Ishikawa (cell line): ENCODE data around the gene APBA1.

ENCODE experiments used
- CEBPB ChIP-seq: IDR thresholded peaks from 2 replicates; pipeline ENCODE4 v1.6.1; 2012
- CREB1 ChIP-seq: IDR thresholded peaks from 2 replicates; pipeline ENCODE4 v1.6.1; 2012; ENCODE audit warnings: low read depth
- EGR1 ChIP-seq: IDR thresholded peaks from 2 replicates; pipeline ENCODE4 v1.6.1; 2012
- EP300 ChIP-seq: IDR thresholded peaks from 2 replicates; pipeline ENCODE4 v1.6.1; 2012; ENCODE audit warnings: borderline replicate concordance
- FOXM1 ChIP-seq: IDR thresholded peaks from 2 replicates; pipeline ENCODE4 v1.6.1; 2012; ENCODE audit warnings: low read depth, borderline replicate concordance
- NFIC ChIP-seq: IDR thresholded peaks from 2 replicates; pipeline ENCODE4 v1.6.1; 2012
- RAD21 ChIP-seq: IDR thresholded peaks from 2 replicates; pipeline ENCODE4 v1.6.1; 2012; ENCODE audit warnings: low read depth
- TCF12 ChIP-seq: IDR thresholded peaks from 2 replicates; pipeline ENCODE4 v1.6.1; 2012; ENCODE audit warnings: low read depth
- TEAD4 ChIP-seq: IDR thresholded peaks from 2 replicates; pipeline ENCODE4 v1.6.1; 2012
- YY1 ChIP-seq: IDR thresholded peaks from 2 replicates; pipeline ENCODE4 v1.6.1; 2012; ENCODE audit warnings: low read depth
- ZBTB7A ChIP-seq: IDR thresholded peaks from 2 replicates; pipeline ENCODE4 v1.6.1; 2012; ENCODE audit warnings: low read depth
- TF ChIP-seq, protein P1 (sequence below): IDR thresholded peaks from 2 replicates; pipeline ENCODE4 v1.6.1; 2012
- TF ChIP-seq, protein P2 (sequence below): IDR thresholded peaks from 2 replicates; pipeline ENCODE4 v1.6.1; 2012
- TF ChIP-seq, protein P3 (sequence below): IDR thresholded peaks from 2 replicates; pipeline ENCODE4 v1.6.1; 2012; ENCODE audit warnings: low read depth, mild to moderate bottlenecking

DNA sequence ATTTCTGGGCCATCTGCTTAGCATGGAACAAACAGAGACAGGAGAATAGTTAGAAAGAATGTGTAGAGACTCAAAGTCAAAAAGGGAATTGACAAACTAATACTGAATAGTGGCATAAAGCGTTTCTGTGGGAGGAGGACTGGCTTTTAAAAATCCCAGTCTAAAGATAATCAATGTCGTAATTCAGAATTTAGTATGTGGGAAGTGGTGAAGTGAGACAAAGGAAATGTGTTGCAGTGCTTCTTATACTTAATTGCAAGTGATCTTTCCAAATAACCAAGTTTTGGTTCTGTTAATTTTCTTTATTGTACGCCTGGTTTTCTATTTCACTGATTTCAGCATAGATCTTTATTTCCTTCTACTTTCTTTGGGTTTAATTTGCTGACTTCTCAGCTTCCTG, 214.0 kb downstream of the APBA1 start:
- TF ChIP-seq NFIC (no peak), EP300 (no peak), CREB1 (no peak), EGR1 (no peak), RAD21 (no peak), FOXM1 (no peak), YY1 (no peak), CEBPB (no peak), TEAD4 (no peak), ZBTB7A (no peak), TCF12 (no peak)
- TF ChIP-seq, protein P1, sequence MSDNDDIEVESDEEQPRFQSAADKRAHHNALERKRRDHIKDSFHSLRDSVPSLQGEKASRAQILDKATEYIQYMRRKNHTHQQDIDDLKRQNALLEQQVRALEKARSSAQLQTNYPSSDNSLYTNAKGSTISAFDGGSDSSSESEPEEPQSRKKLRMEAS = no peak
- TF ChIP-seq, protein P2, sequence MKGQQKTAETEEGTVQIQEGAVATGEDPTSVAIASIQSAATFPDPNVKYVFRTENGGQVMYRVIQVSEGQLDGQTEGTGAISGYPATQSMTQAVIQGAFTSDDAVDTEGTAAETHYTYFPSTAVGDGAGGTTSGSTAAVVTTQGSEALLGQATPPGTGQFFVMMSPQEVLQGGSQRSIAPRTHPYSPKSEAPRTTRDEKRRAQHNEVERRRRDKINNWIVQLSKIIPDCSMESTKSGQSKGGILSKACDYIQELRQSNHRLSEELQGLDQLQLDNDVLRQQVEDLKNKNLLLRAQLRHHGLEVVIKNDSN = no peak
- TF ChIP-seq, protein P3, sequence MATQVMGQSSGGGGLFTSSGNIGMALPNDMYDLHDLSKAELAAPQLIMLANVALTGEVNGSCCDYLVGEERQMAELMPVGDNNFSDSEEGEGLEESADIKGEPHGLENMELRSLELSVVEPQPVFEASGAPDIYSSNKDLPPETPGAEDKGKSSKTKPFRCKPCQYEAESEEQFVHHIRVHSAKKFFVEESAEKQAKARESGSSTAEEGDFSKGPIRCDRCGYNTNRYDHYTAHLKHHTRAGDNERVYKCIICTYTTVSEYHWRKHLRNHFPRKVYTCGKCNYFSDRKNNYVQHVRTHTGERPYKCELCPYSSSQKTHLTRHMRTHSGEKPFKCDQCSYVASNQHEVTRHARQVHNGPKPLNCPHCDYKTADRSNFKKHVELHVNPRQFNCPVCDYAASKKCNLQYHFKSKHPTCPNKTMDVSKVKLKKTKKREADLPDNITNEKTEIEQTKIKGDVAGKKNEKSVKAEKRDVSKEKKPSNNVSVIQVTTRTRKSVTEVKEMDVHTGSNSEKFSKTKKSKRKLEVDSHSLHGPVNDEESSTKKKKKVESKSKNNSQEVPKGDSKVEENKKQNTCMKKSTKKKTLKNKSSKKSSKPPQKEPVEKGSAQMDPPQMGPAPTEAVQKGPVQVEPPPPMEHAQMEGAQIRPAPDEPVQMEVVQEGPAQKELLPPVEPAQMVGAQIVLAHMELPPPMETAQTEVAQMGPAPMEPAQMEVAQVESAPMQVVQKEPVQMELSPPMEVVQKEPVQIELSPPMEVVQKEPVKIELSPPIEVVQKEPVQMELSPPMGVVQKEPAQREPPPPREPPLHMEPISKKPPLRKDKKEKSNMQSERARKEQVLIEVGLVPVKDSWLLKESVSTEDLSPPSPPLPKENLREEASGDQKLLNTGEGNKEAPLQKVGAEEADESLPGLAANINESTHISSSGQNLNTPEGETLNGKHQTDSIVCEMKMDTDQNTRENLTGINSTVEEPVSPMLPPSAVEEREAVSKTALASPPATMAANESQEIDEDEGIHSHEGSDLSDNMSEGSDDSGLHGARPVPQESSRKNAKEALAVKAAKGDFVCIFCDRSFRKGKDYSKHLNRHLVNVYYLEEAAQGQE = no peak
